K562 (cell line): ENCODE data around the gene CDC25B. TPM values are rescaled to one million over a fixed set of nuclear protein-coding genes. Genes with fewer than 3 reads are reported as not detected.

Experiments used
- CBFB ChIP-seq: sonication (generic); formaldehyde crosslinking; IDR thresholded peaks from 2 replicates; pipeline ENCODE4 v1.4.0; 2020; ENCODE audit warnings: mild to moderate bottlenecking, missing genetic modification reagents
- ESRRB ChIP-seq: fragments of 250-450 bp; sonication (Bioruptor Pico); IDR thresholded peaks from 2 replicates; pipeline ENCODE4 v1.5.0; 2020; ENCODE audit warnings: mild to moderate bottlenecking, moderate library complexity, borderline replicate concordance
- KHSRP ChIP-seq: fragments of 450-650 bp; IDR thresholded peaks from 2 replicates; pipeline ENCODE4 v1.6.1; 2017
- MCM7 ChIP-seq, 2 experiments: fragments of 450-650 bp; IDR thresholded peaks; 2 replicates each; pipeline ENCODE4 v1.6.1; 2016 to 2018
- NEUROD1 ChIP-seq: fragments of 150-350 bp; IDR thresholded peaks from 2 replicates; pipeline ENCODE4 v1.6.1; 2014; ENCODE audit warnings: borderline replicate concordance, low read length, low read depth; ENCODE audit not compliant: partially characterized antibody
- NFXL1 ChIP-seq: fragments of 450-650 bp; formaldehyde crosslinking; IDR thresholded peaks from 2 replicates; pipeline ENCODE4 v1.4.0; 2021; ENCODE audit warnings: mild to moderate bottlenecking
- PHB2 ChIP-seq: fragments of 450-650 bp; IDR thresholded peaks from 2 replicates; pipeline ENCODE4 v1.6.1; 2017; ENCODE audit warnings: low read depth
- POLR3G ChIP-seq: IDR thresholded peaks from 2 replicates; pipeline ENCODE4 v1.6.1; 2011; ENCODE audit not compliant: insufficient read length, insufficient replicate concordance; ENCODE audit errors: extremely low read depth
- SMC3 ChIP-seq: conservative IDR thresholded peaks from 2 replicates; pipeline ENCODE4 v1.6.1; 2011; ENCODE audit warnings: low read depth, low read length, improper control_type of control experiment; ENCODE audit not compliant: insufficient read depth
- SRSF9 ChIP-seq: fragments of 200-400 bp; formaldehyde crosslinking; IDR thresholded peaks from 2 replicates; pipeline ENCODE4 v1.6.1; 2017; ENCODE audit warnings: low read depth, low read length, borderline replicate concordance
- ZBTB34 ChIP-seq: fragments of 250-450 bp; sonication (Bioruptor Pico); IDR thresholded peaks from 2 replicates; pipeline ENCODE4 v1.8.0; 2021; ENCODE audit warnings: mild to moderate bottlenecking, moderate library complexity
- polyA plus RNA-seq, 8 experiments: library from polyadenylated mRNA; depleted of rRNA in 4 of 8; stranded (reverse) in 5 of 8; unstranded in 3 of 8; fragments of >200 nt; fragmentation: Nextera tagmentation in 2 of 8; fragmentation: Illumina TruSeq in 1 of 8; extraction: Ambion mirVana in 2 of 8; extraction: Trizol in 1 of 8; gene quantifications; 2 replicates each; pipeline versions ENCODE4 v1.2.1 to v1.2.3, GENCODE V29; 2011 to 2014; ENCODE audit warnings: inconsistent platforms in 1 of 8, missing spikeins in 1 of 8
- total RNA-seq, 7 experiments: library from RNA; depleted of rRNA in 6 of 7; stranded (reverse); fragments of >200 nt in 6 of 7; fragmentation: Illumina TruSeq in 2 of 7; extraction: Trizol in 2 of 7; gene quantifications; 2 replicates each; pipeline versions ENCODE4 v1.2.1 to v1.2.3, GENCODE V29; 2011 to 2021; ENCODE audit warnings: low replicate concordance in 1 of 7
- TF ChIP-seq, protein P1 (sequence below), 2 experiments: fragments of 450-650 bp; IDR thresholded peaks; 2 replicates each; pipeline ENCODE4 v1.6.1; 2016; ENCODE audit warnings: mild to moderate bottlenecking in 2 of 2, borderline replicate concordance in 1 of 2, low read depth in 1 of 2, moderate library complexity in 1 of 2
- TF ChIP-seq, protein P2 (sequence below): fragments of 450-650 bp; IDR thresholded peaks from one replicate; pipeline ENCODE4 v1.6.1; 2018; ENCODE audit warnings: mild to moderate bottlenecking, moderate library complexity; ENCODE audit not compliant: partially characterized antibody

The CDC25B gene
- total and polyA plus RNA-seq, 9 of the 15 experiments (the other 6 are each of a cell fraction or from before 2014, with no cell fraction given) = 2.3 to 35.7 (median 9.5) TPM

DNA sequence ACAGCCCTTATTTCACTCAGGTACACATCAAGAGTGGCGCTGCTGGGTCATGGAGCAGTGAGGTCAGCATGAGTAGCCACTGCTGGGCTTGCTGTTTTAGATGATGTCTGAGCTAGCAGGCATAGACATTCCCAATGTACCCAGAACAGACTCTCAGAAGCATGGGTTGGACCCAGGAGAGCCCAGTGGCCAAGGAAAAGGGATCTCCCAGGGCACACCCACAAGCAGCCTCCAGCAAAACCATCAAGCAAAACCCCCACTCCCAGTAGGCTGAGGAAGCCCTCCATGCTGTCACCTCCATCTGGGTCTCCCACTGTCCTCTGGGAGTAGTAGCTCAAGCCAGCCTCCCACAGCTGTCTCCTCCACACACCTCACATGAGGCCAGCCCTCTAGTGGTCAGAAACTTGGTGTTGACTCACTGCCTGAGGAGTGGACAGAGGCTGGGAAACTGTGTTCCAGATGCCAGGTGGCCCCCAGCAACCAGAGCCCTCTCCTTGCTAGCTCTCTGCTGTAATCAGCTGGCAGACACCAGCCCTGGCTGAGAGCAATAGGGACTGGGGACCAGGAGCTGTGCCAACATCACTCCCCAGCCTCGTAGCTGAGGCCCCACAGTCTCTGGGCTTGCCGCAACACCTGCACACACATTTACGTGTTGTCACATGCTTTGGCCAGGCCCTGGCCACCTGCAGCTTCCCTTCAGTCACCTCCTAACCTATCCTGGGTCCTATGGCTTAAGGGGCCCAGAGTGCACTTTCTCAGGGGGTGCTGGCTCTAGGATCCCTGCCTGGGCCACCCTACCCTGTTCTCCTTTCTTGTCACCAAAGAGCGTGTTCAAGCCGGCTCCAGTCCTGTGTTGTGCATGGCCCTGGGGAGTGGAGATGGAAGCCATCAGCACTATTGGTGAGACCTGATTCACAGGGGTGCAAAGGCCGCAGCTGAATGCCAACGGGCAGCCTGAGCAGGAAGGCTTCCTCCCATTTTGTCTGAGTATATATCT is 22.3 kb downstream of the CDC25B start (continued):
- TF ChIP-seq PHB2 (no peak), CBFB (CRISPR knock-in tag) (0 out of 2 replicates have a peak, but pooled peaks have one; percentile 9), SRSF9 (no peak), NFXL1 (no peak), KHSRP (no peak), ZBTB34 (no peak), ESRRB (CRISPR knock-in tag) (no peak), POLR3G (no peak), MCM7 (IDR thresholded peaks at IDR 0.05) (no peak), SMC3 (peak; percentile 43; the same call in 1 of the 2 replicates), NEUROD1 (no peak)
- TF ChIP-seq, protein P1, sequence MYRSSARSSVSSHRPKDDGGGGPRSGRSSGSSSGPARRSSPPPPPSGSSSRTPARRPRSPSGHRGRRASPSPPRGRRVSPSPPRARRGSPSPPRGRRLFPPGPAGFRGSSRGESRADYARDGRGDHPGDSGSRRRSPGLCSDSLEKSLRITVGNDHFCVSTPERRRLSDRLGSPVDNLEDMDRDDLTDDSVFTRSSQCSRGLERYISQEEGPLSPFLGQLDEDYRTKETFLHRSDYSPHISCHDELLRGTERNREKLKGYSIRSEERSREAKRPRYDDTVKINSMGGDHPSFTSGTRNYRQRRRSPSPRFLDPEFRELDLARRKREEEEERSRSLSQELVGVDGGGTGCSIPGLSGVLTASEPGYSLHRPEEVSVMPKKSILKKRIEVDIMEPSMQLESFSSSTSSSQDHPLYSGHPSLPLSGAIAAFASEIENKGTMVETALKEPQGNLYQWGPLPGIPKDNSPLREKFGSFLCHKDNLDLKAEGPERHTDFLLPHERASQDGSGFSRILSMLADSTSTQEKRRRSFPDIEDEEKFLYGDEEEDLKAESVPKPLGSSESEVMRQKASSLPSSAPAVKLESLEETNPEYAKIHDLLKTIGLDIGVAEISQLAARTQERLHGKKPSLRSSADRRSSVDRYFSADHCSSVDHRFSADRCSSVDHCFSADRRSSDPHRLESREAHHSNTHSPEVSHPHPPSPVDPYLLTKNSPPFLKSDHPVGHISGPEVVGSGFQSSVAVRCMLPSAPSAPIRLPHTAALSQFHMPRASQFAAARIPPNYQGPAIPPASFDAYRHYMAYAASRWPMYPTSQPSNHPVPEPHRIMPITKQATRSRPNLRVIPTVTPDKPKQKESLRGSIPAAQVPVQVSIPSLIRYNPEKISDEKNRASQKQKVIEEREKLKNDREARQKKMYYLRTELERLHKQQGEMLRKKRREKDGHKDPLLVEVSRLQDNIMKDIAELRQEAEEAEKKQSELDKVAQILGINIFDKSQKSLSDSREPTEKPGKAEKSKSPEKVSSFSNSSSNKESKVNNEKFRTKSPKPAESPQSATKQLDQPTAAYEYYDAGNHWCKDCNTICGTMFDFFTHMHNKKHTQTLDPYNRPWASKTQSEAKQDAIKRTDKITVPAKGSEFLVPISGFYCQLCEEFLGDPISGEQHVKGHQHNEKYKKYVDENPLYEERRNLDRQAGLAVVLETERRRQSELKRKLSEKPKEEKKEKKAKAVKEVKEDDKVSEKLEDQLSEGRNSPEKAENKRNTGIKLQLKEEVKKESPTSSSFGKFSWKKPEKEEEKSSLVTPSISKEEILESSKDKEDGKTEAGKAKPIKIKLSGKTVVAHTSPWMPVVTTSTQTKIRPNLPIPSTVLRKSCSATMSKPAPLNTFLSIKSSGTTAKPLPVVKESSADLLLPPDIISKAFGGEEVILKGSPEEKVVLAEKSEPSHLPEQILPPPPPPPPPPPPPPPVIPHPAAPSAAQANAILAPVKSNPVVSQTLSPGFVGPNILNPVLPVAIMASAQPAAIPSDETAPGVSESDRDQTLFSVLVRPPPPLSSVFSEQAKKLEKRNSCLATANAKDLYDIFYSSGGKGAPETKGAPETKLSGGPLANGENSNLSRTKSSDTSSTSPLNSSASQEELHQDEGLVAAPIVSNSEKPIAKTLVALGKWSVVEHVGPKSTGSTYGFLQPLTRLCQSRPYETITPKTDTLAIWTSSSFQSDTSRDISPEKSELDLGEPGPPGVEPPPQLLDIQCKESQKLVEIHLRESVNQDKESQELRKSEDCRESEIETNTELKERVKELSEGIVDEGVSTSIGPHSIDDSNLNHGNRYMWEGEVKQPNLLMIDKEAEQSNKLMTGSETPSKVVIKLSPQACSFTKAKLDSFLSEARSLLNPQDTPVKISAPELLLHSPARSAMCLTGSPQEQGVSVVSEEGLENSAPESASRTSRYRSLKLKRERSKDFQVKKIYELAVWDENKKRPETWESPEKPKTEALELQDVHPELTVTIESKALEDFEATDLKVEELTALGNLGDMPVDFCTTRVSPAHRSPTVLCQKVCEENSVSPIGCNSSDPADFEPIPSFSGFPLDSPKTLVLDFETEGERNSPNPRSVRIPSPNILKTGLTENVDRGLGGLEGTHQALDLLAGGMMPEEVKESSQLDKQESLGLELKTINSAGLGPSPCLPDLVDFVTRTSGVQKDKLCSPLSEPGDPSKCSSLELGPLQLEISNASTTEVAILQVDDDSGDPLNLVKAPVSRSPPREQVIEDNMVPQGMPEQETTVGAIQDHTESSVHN (IDR thresholded peaks at IDR 0.05; ENCODE audit: borderline replicate concordance in 1 of 2, low read depth in 1 of 2) = no peak
- TF ChIP-seq, protein P2, sequence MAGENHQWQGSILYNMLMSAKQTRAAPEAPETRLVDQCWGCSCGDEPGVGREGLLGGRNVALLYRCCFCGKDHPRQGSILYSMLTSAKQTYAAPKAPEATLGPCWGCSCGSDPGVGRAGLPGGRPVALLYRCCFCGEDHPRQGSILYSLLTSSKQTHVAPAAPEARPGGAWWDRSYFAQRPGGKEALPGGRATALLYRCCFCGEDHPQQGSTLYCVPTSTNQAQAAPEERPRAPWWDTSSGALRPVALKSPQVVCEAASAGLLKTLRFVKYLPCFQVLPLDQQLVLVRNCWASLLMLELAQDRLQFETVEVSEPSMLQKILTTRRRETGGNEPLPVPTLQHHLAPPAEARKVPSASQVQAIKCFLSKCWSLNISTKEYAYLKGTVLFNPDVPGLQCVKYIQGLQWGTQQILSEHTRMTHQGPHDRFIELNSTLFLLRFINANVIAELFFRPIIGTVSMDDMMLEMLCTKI = no peak
